Globus pallidus (tissue), 1 donor: ENCODE data around the gene EYS.

ENCODE experiments used
- DNase-seq: peaks from one replicate; pipeline ENCODE4 v3.0.0-alpha.2; 2015; ENCODE audit warnings: low spot score

EYS gene

GRCh38 chr6:64831680-64832079 lies 875.3 kb downstream of the EYS start:
- DNase-seq: no peak

DNA sequence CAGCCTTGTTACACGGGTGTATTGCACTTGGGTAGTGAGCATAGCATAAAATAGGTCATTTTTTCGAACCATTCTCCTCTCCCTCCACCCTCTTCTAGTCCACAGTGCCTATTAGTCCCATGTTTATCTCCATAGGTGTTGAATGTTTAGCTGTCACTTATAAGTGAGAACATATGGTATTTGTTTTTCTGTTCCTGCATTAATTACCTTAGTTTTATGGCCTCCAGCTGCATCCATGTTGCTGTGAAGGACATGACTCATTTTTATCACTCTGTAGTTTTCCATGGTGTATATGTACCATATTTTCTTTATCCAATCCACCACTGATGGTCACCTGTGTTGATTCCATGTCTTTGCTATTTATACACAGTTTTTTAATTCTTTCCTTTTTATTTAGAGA lies 889.5 kb downstream of the EYS start:
- no peak for DNase-seq

- no peak for DNase-seq
Observed at GRCh38 chr6:64815718-64816117, 891.3 kb downstream of the EYS start.

- no peak for DNase-seq
Observed at GRCh38 chr6:64812138-64812537, 894.9 kb downstream of the EYS start.

DNA sequence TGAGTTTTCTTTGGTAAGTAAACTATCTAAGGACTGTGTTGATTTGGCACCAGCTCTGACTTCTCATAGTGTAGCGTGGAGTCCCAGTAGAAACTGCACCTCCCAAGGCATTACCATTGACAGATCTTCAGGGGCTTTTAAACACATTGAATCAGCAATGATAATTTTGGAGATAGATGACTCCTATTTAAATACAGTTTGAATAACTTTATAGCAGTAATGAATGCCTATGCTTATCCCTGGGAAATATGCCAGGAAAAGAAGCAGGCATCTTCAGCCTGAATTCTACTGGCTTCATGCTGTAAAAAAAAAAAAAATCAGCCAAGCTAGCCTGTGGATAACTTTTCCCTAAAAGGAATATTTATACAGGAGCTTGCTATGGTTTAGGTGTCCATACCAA lies 895.9 kb downstream of the EYS start:
- no peak for DNase-seq

DNA sequence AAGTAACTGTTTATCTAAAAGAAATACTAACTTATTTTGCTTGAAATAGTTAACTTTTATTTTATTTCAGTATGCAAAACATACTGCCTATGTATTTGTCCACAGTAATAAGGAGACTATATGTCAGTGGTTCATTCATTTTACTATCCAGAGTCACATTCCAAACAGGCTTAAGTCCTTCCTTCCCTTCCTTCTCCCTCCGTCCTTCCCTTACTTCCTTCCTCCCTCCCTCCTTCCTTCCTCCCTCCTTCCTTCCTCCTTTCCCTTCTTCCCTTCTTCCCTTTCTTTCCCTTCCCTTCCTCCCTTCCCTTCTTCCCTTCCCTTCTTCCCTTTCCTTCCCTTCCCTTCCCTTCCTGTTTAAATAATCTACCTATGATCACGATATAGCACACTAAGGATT lies 899.2 kb downstream of the EYS start:
- no peak for DNase-seq

- no peak for DNase-seq
Observed at GRCh38 chr6:64803470-64804166, 903.4 kb downstream of the EYS start.

GRCh38 chr6:64792534-64792933 lies 914.5 kb downstream of the EYS start:
- no peak for DNase-seq

- no peak for DNase-seq
Observed at GRCh38 chr6:64789476-64789875, 917.5 kb downstream of the EYS start.

DNA sequence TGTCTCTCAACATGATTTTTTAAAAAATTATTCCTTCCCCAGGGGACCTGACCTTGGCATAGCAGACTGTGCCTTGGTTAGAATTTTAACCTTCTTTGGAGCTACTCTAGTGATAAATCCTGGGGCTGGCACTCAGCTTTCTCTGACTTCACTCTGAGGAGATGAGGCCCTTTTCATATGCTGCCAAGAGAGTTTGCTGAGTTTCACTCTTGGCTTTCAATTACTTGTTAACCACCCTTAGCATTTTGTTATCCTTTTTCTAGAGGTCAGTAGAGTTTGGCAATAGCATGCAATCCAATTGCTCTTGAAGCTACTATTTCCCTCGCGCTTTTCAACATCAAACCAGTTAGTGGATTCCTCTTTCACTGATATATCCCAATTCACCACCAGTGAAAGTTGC lies 920.3 kb downstream of the EYS start:
- DNase-seq: no peak

DNA sequence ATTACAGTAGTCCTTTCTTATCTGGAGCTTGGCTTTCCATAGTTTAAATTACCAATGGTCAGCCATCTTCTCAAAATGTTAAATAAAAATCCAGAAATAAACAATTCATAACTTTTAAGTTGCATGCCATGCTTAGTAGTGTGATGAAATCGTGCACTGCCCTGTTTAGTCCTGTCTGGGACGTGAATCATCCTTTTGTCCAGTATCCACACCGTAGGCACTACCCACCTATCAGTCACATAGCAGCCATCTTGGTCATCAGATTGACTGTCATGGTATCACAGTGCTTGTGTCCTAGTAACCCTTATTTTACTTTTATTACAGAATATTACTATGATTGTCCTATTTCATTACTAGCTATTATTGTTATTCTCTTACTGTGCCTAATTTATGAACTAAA lies 924.1 kb downstream of the EYS start:
- no peak for DNase-seq

DNA sequence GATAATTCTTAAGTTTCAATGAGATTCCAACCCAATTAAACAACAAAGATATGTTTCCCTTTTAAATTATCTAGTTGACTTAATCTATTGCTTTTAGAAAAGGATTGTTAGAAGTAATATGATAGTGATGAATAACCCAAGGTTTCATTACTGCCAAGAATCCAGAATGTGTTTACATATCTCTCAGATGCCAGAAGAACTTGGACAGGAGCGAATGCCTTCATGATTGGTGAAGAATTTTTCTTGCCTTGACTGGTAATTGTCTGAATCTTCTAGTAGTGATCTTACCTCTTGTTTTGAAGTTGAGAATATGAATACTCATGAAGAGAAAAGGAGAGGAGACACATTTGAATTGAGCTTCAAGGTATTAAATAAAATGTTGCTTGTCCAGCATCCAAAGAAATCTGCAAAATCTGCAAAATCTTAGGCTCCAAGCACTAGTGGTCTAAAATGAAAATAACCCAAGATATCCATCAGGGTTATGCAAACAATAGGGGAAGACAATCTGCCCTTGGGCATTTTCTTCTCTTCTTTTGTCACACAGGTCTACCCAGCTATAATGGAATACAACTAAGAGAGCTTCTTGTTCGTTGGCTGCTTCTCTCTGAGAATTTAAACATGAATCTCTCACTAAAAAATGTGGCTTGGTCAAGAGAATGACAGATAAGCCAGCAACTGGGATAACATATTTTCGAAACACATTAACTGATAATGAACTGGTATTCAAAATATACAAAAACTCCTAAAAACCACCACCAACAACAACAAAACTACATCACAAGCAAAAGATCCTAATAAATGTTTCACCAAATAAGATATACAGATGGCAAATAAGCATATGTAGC lies 928.9 kb downstream of the EYS start:
- no peak for DNase-seq

GRCh38 chr6:64776359-64776758 lies 930.7 kb downstream of the EYS start:
- DNase-seq: no peak

- DNase-seq: no peak
Observed at GRCh38 chr6:64774881-64775280, 932.1 kb downstream of the EYS start.

DNA sequence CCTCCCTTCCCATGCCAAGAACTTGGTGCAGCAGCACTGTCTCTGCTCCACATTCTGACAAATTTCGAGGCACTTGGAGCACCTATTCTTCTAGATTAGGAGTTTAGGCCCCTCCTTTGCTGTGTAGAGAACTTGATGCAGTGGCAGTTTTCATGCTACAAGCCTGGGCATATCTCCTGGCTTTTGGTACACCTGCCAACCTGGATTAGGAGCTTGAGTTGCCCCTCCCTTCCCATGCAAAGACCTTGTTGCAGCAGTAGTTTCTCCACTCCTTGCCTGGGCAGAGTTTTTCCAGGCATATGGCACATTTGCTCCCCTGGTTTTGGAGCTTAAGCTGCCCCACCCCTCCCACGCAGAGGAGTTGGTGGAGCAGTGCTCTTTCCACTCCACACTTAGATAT lies 956.1 kb downstream of the EYS start:
- no peak for DNase-seq

DNA sequence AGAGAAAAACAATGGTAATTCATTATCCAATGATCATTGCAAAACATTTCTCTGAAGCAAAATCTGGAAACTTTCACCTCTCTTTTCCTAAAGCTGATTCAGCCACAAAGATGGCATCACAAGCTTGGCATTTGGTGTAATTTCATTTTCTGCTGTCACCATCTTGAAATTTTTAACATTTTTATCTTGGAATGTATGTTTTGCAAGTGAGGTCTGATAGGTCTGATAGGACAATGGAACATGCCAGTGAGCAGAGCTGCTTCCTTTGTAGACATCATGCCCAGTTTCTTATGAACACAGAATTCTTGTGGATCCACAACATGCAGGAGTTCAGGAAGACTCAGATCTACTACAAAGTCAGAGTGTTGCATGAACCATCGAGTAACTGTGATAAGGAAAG lies 969.6 kb downstream of the EYS start:
- no peak for DNase-seq

- no peak for DNase-seq
Observed at GRCh38 chr6:64736421-64736950, 970.5 kb downstream of the EYS start.

- no peak for DNase-seq
Observed at GRCh38 chr6:64733433-64733832, 973.6 kb downstream of the EYS start.

- DNase-seq: no peak
Observed at GRCh38 chr6:64732888-64733287, 974.1 kb downstream of the EYS start.

DNA sequence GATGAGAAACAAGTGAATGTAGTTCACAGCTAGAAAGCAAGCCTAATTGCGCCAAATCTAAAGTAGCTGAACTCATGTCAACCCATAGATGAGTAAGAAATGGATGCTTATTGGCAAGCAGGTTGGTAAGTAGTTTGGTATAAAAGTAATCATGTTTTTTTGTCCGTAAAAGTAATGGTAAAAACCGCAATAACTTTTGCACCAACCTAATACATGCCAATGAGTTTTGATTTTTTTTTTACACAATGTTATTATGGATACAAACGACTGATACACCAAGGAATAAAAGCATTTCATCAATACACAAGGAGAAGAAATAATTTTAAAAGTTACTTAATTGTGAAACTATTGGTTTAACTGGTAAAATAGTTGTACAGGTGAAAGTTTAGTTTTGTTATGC lies 977.5 kb downstream of the EYS start:
- DNase-seq: no peak

GRCh38 chr6:64727075-64727474 lies 980.0 kb downstream of the EYS start:
- DNase-seq: no peak

- no peak for DNase-seq
Observed at GRCh38 chr6:64724091-64724490, 982.9 kb downstream of the EYS start.

GRCh38 chr6:64723327-64724058 lies 983.5 kb downstream of the EYS start:
- no peak for DNase-seq
